HL-60 (cell line): ENCODE results near the gene TAAR9.

Experiments
- DNase-seq, 2 experiments: peaks; one replicate each; pipeline ENCODE4 v3.0.0-alpha.2; 2010 to 2020; ENCODE audit warnings: low read depth in 1 of 2, low spot score in 1 of 2
- H3K27ac ChIP-seq: fragments of 250-450 bp; sonication (Bioruptor Pico); replicated peaks from 2 replicates; pipeline ENCODE4 v1.5.1; 2020; ENCODE audit warnings: mild to moderate bottlenecking, moderate library complexity
- H3K27me3 ChIP-seq: fragments of 250-450 bp; sonication (Bioruptor Pico); 2 replicates; pipeline ENCODE4 v1.5.1; 2021; ENCODE audit warnings: mild to moderate bottlenecking, moderate library complexity; ENCODE audit not compliant: insufficient read depth, poor library complexity, severe bottlenecking
- H3K4me3 ChIP-seq: replicated peaks from 2 replicates; pipeline ENCODE4 v1.5.1; 2011; ENCODE audit warnings: mild to moderate bottlenecking, control low read depth, low read length; ENCODE audit not compliant: insufficient read depth
- GABPA ChIP-seq: IDR thresholded peaks from 2 replicates; pipeline ENCODE4 v1.6.1; 2012; ENCODE audit warnings: low read depth
- POLR2AphosphoS5 ChIP-seq: IDR thresholded peaks from 2 replicates; pipeline ENCODE4 v1.6.1; 2012; ENCODE audit warnings: low read depth
- SPI1 ChIP-seq: IDR thresholded peaks from 2 replicates; pipeline ENCODE4 v1.6.1; 2012; ENCODE audit warnings: low read depth, mild to moderate bottlenecking, borderline replicate concordance
- TF ChIP-seq, protein P1 (sequence below): IDR thresholded peaks from one replicate; pipeline ENCODE4 v1.5.1; 2011; ENCODE audit warnings: low read length, control low read depth, inconsistent platforms; ENCODE audit not compliant: insufficient read depth
- TF ChIP-seq, protein P2 (sequence below): IDR thresholded peaks from 2 replicates; pipeline ENCODE4 v1.6.1; 2012; ENCODE audit warnings: low read depth; ENCODE audit not compliant: insufficient replicate concordance

TAAR9 gene

DNA sequence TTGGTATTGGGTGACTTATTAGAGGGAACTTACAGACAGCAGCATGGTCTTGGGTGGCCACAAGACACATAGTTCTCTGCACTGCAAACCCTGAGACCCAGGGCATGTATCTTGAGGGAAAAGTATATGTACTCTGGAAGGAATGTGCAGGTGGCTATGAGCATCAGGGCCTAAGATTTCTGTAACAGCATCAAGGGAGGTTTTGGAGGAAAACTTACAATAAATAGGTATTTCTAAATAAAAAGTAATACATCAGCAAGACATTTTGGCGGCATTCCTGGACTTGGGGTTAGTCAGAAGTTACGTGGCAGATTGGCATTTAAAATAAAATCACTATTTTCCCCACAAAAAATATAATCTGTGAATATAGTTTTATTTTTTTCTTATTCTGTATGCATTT lies 17.1 kb upstream of the TAAR9 start:
- DNase-seq: no peak
- no peak overlapping the region for H3K27ac ChIP-seq
- no peak for TF ChIP-seq POLR2AphosphoS5
- TF ChIP-seq, protein P1, sequence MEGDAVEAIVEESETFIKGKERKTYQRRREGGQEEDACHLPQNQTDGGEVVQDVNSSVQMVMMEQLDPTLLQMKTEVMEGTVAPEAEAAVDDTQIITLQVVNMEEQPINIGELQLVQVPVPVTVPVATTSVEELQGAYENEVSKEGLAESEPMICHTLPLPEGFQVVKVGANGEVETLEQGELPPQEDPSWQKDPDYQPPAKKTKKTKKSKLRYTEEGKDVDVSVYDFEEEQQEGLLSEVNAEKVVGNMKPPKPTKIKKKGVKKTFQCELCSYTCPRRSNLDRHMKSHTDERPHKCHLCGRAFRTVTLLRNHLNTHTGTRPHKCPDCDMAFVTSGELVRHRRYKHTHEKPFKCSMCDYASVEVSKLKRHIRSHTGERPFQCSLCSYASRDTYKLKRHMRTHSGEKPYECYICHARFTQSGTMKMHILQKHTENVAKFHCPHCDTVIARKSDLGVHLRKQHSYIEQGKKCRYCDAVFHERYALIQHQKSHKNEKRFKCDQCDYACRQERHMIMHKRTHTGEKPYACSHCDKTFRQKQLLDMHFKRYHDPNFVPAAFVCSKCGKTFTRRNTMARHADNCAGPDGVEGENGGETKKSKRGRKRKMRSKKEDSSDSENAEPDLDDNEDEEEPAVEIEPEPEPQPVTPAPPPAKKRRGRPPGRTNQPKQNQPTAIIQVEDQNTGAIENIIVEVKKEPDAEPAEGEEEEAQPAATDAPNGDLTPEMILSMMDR: no peak
- no peak for TF ChIP-seq GABPA
- TF ChIP-seq, protein P2, sequence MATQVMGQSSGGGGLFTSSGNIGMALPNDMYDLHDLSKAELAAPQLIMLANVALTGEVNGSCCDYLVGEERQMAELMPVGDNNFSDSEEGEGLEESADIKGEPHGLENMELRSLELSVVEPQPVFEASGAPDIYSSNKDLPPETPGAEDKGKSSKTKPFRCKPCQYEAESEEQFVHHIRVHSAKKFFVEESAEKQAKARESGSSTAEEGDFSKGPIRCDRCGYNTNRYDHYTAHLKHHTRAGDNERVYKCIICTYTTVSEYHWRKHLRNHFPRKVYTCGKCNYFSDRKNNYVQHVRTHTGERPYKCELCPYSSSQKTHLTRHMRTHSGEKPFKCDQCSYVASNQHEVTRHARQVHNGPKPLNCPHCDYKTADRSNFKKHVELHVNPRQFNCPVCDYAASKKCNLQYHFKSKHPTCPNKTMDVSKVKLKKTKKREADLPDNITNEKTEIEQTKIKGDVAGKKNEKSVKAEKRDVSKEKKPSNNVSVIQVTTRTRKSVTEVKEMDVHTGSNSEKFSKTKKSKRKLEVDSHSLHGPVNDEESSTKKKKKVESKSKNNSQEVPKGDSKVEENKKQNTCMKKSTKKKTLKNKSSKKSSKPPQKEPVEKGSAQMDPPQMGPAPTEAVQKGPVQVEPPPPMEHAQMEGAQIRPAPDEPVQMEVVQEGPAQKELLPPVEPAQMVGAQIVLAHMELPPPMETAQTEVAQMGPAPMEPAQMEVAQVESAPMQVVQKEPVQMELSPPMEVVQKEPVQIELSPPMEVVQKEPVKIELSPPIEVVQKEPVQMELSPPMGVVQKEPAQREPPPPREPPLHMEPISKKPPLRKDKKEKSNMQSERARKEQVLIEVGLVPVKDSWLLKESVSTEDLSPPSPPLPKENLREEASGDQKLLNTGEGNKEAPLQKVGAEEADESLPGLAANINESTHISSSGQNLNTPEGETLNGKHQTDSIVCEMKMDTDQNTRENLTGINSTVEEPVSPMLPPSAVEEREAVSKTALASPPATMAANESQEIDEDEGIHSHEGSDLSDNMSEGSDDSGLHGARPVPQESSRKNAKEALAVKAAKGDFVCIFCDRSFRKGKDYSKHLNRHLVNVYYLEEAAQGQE: no peak
- no peak for TF ChIP-seq SPI1
- peaks cover 11% of the 10 kb centered on the region for H3K27me3 ChIP-seq
- H3K4me3 ChIP-seq: no peak overlapping the region

DNA sequence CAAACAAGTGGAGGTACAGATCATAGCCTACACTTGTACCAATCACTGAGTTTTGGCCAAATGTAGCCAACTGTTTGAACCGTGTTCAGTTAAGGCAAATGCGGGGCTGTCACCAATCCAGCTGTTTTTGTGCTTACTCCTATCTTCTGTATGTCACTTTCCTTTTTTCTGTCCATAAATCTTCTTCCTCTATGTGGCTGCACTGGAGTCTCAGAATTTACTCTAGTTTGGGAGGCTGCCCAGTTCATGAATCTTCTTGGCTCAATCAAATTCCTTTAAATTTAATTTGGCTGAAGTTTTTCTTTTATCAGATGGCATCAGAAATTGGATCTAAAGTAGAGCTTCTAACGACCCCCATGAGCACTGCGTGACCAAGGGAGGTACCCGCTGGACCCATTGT lies 13.4 kb upstream of the TAAR9 start:
- Histone ChIP-seq H3K27ac (no peak overlapping the region), H3K27me3 (peaks cover 11% of the 10 kb centered on the region), H3K4me3 (no peak overlapping the region)
- TF ChIP-seq GABPA (no peak), SPI1 (no peak), POLR2AphosphoS5 (no peak)
- TF ChIP-seq, protein P2: no peak
- TF ChIP-seq, protein P1: no peak
- DNase-seq: no peak

DNA sequence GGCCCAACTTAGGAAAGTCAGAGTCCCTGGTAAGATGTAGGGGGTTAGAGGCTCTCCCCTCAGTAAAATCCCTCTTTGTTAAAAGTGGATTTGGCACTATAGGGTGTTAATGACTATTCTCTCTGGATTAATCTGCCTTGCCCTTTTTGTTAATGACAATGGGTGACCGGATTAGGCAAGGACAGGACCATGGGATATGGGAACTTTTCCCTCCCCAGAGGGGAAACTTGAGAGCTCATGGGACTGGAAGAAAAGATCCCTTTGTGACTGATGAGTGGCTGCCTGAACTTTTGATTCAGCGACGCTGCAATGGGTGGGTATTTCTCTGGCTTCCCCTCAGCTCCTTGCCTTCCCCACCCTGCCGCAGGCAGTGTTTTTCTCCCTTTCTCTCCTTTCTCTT lies 12.2 kb upstream of the TAAR9 start:
- no peak for DNase-seq
- no peak overlapping the region for H3K27ac ChIP-seq
- H3K27me3 ChIP-seq: peaks cover 9% of the 10 kb centered on the region
- H3K4me3 ChIP-seq: no peak overlapping the region
- TF ChIP-seq SPI1 (no peak), GABPA (no peak), POLR2AphosphoS5 (no peak)
- TF ChIP-seq, protein P2: no peak
- TF ChIP-seq, protein P1: no peak
